NCI-H1417 (cell line): ENCODE measurements around the gene UBE2G1.

ENCODE experiments used
- DNase-seq, 3 experiments: peaks; one replicate each; lab custom pipeline; 2025; lab: John Stamatoyannopoulos, UW

Gene UBE2G1

DNA sequence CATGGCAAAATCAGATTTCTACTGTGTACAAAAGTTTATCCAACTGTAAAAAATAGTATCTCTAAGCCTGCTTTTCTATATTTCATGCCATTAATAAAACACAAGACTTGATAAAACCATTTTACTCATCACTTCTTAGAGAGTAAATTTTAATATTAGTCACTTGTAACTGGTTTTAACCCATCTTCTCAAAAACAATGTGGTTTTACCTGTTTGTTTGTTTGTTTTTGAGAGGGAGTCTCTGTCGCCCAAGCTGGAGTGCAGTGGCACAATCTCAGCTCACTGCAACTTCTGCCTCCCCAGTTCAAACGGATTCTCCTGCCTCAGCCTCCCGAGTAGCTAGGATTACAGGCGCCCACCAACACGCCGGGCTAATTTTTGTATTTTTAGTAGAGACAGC is 32.1 kb downstream of the UBE2G1 start:
- no peak for DNase-seq

GRCh38 chr17:4333041-4333440 is 33.4 kb downstream of the UBE2G1 start:
- no peak for DNase-seq

DNA sequence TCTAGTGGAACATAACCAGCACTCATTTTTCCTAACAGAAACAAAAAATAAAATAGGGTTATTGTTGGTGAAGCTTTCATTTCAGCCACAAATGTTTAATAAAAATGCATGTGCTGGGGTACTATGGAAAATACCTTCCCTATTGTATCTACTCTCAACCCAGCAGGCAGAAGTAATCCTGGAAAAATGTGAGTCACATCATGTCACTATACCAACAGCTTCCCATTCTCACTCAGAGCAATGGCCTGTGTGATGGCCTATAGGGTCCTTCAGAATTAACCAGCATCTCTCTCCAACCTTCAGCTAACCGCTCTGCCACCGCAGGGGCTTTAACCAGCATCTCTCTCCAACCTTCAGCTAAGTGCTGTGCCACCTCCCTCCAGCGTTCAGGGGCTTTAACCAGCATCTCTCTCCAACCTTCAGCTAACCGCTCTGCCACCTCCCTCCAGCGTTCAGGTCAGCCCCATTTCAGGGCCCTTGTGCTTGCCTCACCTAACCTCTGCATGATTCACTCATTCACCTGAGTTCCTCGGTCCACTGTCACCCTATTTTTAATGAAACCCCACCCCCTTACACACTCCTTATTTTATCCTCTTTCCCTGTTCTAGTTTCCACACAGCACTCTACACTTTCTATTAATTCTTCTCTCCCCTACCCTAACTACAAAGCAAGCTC is 34.0 kb downstream of the UBE2G1 start:
- DNase-seq: no peak

- DNase-seq: no peak
Observed at GRCh38 chr17:4331614-4332013, 34.9 kb downstream of the UBE2G1 start.

DNA sequence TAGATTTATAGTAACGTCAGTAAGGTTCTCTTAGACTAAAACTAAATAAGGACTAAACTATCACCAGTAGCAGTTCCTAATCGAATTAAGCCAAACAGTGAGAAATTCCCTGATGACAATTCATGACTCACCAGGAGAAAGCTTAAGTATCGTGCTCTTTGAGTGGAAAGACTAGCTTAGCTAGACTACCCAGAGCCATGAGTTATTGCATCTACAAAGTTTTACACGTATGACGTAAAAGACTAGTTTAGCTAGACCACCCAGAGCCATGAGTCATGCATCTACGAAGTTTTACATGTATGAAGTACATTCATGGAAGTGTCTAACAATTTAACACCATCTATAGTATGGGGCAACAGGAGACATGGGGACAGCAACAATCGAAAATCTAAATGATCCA is 36.6 kb downstream of the UBE2G1 start:
- DNase-seq: no peak

GRCh38 chr17:4327606-4328005 is 38.9 kb downstream of the UBE2G1 start:
- DNase-seq: no peak

GRCh38 chr17:4326608-4327007 is 39.9 kb downstream of the UBE2G1 start:
- no peak for DNase-seq

DNA sequence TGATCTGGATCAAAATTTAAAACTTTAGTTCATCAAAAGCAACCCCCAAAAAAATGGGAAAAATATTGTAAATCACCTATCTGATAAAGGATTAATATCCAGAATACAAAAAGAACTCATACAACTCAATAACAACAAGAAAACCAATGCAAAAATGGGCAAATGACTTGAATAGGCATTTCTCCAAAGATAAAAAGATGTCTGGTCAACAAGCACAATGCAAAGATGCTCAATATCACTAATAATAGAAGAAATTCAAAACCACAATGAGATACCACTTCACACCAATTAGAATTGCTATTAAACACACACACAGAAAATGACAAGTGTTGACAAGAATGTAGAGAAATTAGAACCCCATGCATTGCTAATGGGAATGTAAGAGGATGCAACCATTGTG is 40.4 kb downstream of the UBE2G1 start:
- no peak for DNase-seq

- no peak for DNase-seq
Observed at GRCh38 chr17:4324463-4324862, 42.0 kb downstream of the UBE2G1 start.

DNA sequence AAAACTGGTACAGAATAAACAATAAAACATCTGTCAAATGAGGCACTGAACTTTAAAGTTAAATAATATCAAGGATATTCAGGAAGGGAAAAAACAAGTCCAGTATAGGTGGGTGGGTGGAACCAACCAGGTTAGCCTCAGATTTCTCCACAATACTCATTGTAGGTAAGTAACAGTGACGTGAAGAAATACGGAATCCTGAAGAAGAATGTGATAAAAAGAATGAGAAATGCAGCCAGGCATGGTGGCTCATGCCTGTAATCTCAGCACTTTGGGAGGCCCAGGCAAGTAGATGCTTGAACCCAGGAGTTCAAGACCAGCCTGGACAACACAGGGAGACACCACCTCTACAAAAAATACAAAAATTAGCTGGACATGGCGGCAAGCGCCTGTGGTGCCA is 47.3 kb downstream of the UBE2G1 start:
- no peak for DNase-seq

- DNase-seq: no peak
Observed at GRCh38 chr17:4318596-4318995, 47.9 kb downstream of the UBE2G1 start.

DNA sequence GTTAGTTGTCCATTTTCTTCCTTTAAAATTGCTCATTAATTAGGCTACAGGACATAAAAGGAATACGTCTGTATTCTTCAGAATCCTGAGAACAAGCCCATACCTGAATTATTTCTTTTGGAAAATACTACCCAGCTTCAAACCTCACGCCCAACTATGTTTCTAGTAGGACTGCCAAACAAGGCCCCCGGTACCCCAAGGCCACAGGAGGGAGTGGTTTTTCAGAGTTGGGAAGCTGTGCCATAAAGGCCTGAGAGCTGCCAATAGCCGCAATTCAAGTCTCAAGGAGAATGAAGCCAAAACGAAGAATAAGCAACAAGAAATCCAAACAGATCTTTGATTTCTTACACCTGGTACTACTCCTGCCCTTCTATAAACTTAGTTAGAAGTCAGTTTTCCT is 48.3 kb downstream of the UBE2G1 start:
- no peak for DNase-seq

GRCh38 chr17:4317610-4318009 is 48.9 kb downstream of the UBE2G1 start:
- no peak for DNase-seq

GRCh38 chr17:4316648-4317047 is 49.8 kb downstream of the UBE2G1 start:
- no peak for DNase-seq

DNA sequence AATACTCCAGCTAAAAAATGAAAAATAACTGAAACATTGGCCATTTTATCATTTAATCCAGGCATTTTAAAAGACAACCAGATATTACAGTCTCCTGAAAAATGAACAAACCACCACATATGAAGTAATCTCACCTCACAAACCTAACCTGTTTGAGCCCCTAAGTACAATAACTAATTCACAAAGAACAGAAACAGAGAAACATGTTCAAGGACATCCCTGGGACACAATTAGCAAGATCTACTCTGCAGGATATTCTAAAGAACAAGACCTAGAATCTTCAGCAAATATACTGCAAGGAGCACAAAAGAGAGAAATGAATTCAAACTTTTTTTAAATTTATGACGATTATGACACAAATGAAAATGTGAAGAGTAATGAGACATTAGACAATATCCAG is 51.9 kb downstream of the UBE2G1 start:
- no peak for DNase-seq

DNA sequence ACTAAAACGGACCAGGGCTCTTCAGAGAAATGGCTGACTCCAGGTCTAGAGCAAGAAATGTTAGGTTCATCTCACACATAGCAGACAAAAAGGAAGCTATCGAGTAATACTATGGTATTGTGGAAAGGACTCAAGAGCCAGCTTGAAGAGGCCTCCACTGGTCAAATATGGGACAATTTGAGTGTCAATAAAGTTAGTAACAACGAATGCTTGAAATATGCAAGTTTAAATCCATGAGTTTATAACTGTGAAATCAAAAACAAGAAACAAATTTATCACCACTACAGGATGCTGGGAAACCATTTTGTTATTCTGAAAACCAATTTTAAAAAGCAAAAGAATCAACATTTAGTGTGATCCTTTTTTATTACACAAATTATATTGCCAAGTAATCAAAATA is 52.3 kb downstream of the UBE2G1 start:
- DNase-seq: no peak

DNA sequence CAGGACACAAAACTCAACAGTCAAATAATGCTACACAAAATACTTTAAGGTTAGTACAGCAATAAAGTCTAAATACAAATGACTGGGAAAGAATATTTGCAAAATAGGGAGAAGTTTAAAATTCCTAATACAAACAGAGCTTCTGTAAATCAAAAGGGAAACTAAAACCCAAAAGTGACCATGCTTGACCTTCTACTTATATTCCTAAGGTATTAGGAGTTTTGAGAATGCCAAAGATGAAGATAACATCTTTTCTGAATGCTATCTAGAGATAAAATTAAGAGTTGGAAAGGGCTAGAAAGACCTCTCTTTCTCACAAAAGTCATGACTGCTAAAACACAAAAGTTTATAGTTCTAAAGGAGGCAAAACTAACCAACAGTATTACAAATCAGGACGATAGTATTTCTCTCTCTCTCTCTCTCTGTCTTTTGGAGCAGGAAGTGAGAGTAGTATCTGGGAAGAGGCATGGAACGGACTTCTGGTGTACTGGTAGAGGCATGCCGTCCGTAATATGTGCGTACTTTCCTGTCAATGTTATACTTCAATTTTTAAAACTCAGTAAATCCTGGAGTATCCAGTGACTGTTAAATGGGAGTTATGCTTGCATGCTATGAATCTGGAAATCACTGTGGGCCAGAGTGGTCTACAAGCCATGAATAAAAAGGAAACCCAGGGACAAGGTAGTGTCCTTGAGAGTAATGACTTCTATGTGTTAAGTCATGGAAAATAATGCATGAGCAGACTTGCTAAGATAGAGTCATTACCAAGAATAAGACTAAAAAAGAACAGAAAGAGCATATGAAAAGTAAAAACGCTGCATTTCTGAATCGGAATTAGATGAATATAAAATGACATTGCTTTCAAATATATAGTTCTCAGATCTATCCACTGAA is 53.0 kb downstream of the UBE2G1 start:
- DNase-seq: no peak

DNA sequence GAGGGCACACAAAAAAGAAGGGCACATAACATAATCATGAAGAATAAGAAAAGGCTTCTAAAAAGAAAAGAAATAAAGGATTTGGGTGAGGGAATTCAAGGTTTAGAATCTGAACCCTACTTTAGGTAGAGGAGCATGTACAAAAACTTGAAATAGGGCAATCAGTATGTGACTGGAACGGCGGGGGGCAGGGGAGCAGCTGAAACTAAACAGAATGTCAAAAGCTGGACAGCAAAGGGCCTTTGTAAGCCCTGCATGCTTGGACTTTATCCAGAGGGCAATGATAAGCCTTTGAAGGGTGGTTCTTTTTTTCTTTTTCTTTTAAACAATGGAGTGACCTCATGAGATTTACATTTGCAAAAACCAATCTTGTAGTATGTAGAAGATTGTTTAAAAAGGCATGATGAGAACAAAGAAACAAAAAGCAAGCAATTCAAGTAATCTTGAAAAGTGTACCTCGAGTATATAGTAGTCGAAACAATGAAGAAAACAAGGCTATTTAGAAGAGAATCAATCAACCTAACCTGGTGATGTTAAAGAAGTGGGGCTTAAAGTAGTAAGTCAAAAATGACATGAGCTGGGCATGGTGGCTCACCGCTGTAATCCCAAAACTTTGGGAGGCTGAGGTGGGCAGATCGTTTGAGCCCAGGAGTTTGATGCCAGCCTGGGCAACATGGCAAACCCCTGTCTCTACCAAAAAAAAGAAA is 56.0 kb downstream of the UBE2G1 start:
- DNase-seq: no peak

- no peak for DNase-seq
Observed at GRCh38 chr17:4309897-4310296, 56.6 kb downstream of the UBE2G1 start.

- no peak for DNase-seq
Observed at GRCh38 chr17:4307179-4307930, 59.1 kb downstream of the UBE2G1 start.

DNA sequence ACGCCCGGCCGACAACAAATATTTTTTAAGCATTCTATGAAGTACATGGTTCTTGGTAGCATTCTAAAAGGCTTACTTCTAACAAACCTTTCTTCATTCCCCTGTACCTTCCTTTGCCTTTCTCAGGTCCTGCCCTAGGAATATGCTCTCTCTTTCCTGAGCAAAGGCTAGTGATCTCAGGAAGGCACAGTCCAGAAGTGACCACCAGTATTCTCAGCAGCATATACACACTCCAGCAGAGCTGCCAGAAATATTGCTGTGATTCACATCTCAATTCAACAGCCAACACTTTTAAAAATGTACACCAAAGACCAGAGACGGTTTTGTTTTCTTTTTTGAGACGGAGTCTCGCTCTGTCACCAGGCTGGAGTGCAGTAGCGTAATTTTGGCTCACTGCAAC is 61.3 kb downstream of the UBE2G1 start:
- no peak for DNase-seq

DNA sequence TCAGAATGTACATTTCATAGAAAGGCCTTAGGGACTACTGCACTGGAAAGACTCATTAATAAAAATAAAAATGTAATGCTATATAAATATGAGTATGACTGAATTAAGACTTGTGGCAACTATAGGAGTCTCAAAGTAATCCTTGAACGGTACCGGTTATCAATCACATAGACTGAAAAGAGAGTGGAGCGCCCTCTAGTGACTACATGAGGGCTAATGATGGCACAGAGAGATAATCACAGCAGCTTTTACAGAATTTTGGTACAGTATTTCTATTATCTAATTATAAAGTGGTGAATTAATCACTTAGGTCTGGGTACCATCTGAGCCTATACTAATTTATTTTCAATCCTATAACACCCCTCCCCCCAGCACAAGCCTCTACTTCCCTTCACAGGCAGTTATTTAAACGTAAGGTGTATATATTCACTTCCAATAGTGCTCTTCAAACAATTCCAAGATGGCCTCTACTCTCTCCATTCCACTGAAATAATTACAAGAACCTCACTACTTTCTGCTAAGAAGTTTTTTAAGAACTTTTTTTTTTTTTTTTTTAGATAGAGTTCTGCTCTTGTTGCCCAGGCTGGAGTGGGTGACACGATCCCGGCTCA is 62.0 kb downstream of the UBE2G1 start:
- DNase-seq: peak in 2 of 3 experiments; percentile 54 to 61
